CD4-positive, alpha-beta T cell treated with Interleukin-6 for 4 hours (primary cell): ENCODE measurements around the gene KMT5C.

Source experiments
- DNase-seq: peaks from one replicate; pipeline ENCODE4 v3.0.0-alpha.2; 2020; ENCODE audit warnings: mixed read lengths

KMT5C gene

DNA sequence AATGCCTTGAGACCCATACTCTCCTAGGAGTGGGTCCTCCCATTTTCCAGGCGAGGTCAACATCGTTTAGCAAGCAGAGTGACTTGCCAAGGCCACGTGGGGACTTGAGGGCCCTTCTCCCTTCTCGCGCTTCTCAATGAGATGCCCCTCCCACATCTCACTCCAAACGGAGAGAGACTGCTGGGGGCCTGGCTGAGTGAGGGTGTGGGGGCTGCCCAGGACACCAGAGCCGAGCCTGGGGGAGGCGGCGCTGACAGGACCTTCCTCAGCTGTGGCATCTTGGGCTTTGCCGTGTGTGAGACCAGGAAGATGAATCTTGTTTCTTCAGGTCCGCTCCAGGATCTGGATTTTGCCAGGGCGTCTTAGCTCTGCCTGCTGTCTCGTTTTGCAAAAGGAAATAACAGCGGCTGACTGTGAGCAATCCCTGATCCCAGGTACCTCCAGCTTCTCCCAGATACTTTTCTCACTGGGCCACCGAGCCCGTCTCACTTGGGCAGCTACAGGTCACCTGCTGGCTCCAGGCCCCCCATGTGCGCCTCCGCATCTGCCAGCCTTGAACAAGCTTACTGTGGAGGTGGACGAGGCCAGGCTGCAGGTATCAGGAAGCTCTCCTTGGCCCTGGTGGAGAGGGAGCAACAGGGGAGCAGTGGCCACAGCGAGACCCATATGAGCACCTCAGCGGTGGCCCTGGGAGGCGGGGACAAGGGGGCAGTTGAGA is 8.8 kb downstream of the KMT5C start:
- DNase-seq: no peak

GRCh38 chr19:55350620-55351315 is 11.1 kb downstream of the KMT5C start:
- no peak for DNase-seq

- no peak for DNase-seq
These were observed 12.4 kb downstream of the KMT5C start for GRCh38 chr19:55352040-55352439.

GRCh38 chr19:55352549-55353145 is 13.0 kb downstream of the KMT5C start:
- no peak for DNase-seq

DNA sequence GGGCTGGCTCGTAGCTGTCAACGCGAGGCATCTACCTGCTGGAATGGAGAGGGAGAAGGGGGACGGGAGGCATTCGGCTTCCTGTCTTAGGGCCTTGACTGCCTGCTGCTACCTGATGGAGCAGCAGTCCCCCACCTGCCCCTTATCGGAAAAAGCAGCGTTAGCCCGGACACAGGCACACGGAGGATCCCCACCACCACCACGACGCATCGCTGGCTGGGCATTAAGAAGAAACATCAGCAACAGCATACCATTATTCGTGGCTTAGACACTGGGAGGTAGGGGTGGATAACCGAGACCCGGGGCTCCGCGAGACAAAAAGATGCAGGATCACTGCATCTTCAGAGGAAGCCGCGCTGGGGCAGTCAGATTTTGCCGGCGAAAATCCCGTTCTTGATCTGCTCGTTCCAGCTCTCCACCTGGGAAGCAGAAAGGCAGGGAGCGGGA is 13.7 kb downstream of the KMT5C start:
- DNase-seq: peak; percentile 10

DNA sequence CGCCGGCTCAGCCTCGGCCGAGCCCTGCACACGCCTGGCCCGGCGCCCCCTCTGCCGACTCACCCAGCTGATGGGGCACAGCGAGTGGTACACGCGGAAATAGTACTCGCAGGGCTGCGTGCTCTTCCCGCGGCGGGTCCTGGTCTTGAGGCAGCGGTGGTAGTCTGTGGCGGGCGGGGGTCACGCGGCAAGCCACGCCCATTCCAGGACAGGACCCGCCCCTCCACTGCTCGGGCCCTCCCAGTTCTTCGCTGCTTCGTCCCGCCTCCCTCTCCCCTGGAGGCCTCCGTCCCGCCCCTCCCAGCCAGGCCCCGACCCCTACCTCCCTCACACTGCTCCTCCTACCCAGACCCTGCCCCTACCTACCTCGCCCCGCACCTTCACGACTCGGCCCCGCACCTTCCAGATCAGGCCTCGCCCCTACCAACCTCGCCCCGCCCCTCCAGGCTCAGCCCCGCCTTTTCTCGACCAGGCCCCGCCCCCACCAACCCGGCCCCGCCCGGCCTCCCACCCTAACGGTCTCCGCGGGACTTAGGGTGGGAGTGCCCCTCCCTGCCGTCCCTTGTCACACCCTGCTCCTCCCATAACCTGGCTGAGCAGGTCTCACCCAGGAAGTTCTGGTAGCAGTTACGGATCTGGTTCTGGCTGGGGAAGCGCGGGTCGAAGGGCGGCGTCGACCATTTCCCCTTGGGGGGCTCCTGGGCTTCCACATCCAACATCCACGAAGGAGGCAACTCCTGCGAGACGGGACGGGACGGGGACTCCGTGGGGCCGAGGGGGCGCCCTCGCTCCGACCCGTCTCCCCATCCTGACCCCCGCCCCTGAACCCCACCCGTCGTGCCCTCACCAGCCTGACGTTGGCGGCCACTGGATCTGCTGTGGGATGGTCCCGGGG is 14.4 kb downstream of the KMT5C start:
- peak; percentile 68 for DNase-seq

- peak; percentile 10 for DNase-seq
These were observed 15.1 kb downstream of the KMT5C start, which contains the start of gene COX6B2 for GRCh38 chr19:55354698-55355212. Gene COX6B2, minus strand, starts transcription at chr19:55354719. Its CDS starts 198 bp downstream, at chr19:55354521.

DNA sequence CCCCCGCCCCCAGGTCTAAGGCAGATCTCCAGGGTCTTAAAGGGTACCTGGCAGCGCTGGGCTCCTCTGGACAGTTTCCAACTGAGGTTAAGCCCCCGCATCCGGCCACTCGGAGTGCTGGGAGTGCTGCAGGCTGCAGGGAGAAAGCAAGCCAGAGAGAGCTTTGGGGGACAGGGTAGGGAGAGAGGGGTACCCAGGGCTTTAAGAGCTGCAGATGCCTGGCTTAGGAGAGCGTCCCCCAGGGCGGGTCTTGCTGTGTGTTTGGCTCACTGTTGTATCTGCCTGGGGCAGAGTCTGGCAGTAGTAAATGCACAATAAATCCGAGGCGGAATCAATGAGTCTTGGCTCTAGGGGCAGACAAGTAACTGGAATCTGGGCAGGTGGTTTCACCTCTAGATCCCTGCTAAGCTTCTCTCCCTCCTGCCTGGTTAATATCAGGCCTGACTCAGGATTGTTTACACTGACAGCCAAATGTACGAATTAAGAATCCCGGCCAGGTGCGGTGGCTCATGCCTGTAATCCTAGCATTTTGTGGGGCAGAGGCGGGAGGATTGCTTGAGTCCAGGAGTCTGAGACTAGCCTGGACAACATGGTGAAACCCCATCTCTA is 15.6 kb downstream of the KMT5C start:
- peak; percentile 10 for DNase-seq

DNA sequence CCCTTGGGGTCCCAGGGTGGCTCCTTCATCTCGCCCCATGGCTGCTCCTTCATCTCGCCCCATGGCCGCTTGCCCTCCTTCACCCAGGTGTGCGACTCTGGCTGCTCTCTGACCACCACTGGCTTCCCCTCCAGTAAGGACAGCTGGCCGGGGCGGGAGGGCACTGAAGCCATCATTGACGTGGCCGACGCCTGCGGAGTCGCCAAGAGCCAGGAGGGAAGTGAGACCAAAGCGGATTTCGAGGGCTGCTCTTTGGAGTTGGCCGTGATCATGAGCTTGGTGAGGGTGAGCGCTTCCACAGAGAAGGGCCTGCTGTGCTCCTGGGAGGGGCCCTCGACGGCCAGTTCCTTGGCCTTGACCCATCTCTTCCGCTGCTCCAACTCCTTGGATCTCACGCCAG is 18.8 kb downstream of the KMT5C start:
- no peak for DNase-seq

- DNase-seq: no peak
These were observed 19.6 kb downstream of the KMT5C start for GRCh38 chr19:55358943-55359908.

DNA sequence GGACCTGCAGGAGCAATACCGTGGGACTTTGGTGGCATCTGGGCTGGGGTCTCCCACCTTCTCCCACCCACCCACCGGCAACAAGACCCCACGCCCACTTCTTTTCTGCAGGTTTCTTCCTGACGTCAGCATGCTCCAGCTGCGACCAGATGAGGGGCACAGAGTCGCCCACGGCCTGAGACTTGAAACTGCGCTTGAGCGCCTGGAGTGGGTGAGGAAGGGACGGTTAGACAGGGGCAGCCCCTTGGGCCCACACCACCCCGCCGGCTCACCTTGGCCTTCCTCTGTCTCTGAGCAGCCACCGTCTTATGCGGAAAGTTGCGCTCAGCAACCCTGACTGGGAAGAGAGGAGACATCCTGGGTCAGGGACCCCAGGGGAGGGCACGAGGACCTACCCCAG is 21.2 kb downstream of the KMT5C start:
- DNase-seq: no peak

GRCh38 chr19:55362174-55362989 is 22.7 kb downstream of the KMT5C start:
- no peak for DNase-seq

- no peak for DNase-seq
These were observed 23.5 kb downstream of the KMT5C start, which contains the start of gene GARIN5B for GRCh38 chr19:55362990-55363716. Gene GARIN5B, minus strand, starts transcription at chr19:55363260. Its CDS starts 194 bp downstream, at chr19:55363066.

DNA sequence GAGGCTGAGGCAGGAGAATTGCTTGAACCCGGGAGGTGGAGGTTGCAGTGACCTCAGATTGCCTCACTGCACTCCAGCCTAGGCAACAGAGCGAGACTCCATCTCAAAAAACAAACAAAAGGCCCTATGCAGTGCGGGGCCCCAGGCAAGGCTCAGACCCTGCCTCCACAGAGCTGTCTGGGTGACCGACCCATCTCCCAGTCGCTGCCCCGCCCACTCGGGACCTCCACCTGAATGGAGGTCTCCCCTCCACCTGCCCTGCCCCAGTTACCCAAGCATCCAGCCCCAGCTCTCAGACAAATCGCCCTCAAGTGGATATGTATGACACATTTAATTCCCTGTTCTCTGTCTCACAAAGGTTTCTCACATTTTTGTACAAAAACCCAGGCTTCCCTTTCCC is 25.6 kb downstream of the KMT5C start:
- no peak for DNase-seq

- no peak for DNase-seq
These were observed 26.3 kb downstream of the KMT5C start for GRCh38 chr19:55365964-55366363.

GRCh38 chr19:55366790-55367189 is 27.1 kb downstream of the KMT5C start:
- no peak for DNase-seq

- DNase-seq: no peak
These were observed 28.4 kb downstream of the KMT5C start for GRCh38 chr19:55368106-55368505.

DNA sequence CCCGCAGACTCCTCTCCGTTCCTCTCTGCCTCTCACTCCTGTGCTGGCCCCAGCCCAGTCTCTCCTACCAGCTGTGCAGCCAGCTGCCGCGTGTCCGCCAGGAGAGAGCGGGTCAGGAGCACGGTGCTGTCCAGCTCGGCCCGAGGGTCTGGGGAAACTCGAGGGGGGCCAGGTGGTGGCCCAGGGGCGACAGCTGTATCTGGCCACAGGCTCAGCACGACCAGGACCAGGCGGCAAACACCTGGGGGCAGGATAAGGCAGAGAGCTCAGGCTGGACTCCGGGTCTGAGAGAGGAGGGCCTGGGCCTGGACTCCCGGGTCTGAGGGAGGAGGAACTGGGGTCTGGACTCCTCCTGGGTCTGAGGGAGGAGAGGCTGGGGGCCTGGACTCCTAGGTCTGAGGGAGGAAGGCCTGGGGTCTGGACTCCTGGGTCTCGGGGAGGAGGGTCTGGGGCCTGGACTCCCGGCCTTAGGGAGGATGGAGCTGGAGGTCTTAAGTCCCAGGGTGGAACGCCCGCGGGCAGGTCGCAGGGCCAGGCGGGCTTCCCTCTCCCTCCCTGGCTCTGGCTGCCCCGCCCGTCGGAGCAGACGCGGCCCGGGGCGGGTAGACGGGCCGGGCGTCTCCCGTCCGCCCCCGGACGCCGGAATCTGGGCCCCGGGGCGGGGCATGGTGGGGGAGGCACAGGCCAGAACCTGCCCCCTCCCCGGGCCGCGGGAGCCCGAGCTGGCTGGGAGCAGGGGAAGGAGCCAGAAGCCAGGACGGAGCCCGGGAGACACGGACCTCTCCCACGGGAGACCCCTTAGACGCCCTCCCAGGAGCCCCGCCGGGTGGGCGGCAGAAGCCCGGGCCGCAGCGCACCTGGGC is 29.3 kb downstream of the KMT5C start:
- DNase-seq: no peak
